Measurements from ENCODE around the gene AFAP1L1.

- TF ChIP-seq POLR2A (IDR thresholded peaks at IDR 0.05) (no peak), EP300 (IDR thresholded peaks at IDR 0.05) (no peak)
- TF ChIP-seq, protein P1, sequence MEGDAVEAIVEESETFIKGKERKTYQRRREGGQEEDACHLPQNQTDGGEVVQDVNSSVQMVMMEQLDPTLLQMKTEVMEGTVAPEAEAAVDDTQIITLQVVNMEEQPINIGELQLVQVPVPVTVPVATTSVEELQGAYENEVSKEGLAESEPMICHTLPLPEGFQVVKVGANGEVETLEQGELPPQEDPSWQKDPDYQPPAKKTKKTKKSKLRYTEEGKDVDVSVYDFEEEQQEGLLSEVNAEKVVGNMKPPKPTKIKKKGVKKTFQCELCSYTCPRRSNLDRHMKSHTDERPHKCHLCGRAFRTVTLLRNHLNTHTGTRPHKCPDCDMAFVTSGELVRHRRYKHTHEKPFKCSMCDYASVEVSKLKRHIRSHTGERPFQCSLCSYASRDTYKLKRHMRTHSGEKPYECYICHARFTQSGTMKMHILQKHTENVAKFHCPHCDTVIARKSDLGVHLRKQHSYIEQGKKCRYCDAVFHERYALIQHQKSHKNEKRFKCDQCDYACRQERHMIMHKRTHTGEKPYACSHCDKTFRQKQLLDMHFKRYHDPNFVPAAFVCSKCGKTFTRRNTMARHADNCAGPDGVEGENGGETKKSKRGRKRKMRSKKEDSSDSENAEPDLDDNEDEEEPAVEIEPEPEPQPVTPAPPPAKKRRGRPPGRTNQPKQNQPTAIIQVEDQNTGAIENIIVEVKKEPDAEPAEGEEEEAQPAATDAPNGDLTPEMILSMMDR (IDR thresholded peaks at IDR 0.05): no peak
Measured at GRCh38 chr5:149278451-149279210, 7.0 kb downstream of the AFAP1L1 start.
